GM19324 (cell line): ENCODE measurements around the gene PIM2.

ENCODE experiments used
- ATAC-seq: cut with Tn5 transposase; IDR thresholded peaks from one replicate; pipeline ENCODE4 v1.9.1; 2021; ENCODE audit warnings: mild to moderate bottlenecking, moderate library complexity; ENCODE audit not compliant: unreplicated experiment, low FRiP score

Gene PIM2

GRCh38 chrX:48909703-48910294 lies 9.0 kb downstream of the PIM2 start:
- no peak for ATAC-seq

- no peak for ATAC-seq
These were observed 10.2 kb downstream of the PIM2 start for GRCh38 chrX:48908600-48908999.

GRCh38 chrX:48905090-48905790 lies 13.6 kb downstream of the PIM2 start:
- ATAC-seq, result no peak

DNA sequence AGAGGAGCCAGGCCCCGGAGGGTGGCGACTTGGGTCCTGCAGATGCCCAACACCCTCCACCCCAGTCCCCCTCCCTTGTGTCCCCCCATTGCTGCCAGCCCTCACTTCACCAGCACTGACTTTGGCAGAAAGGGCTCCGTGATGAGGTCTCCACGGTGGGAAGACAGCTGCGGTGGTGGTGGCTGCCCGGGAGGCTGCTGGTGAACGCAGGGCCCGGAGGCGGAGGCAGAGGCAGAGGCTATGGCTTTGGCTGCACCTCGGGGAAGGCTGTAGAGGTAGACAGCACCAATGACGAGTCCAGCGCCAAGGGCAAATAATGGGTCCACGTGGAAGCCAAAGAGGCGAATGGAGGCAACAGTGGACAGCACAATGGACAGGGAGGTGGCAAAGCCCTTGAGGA lies 14.2 kb downstream of the PIM2 start:
- no peak for ATAC-seq

DNA sequence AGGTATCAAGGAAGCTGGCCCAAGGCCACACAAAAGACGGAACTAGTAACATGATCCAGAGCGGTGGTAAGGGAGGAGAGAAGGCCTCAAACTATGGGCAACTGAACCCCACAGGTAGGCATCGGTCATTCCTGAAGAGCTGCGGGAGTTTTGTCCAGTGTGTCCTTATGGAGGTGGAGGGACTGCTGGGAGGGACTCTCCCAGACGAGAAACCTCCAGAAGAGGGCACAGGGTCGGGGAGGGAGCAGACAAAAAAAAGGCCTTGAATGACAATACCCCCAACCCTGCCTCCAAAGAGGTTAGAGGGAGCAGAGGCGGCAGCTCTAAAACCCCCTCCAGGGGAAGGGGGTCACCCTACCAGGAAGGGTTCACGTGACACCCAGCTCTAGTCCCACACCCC lies 14.6 kb downstream of the PIM2 start:
- ATAC-seq, result no peak

- ATAC-seq, result no peak
These were observed 15.5 kb downstream of the PIM2 start for GRCh38 chrX:48903290-48903689.

- ATAC-seq, result no peak
These were observed 16.0 kb downstream of the PIM2 start for GRCh38 chrX:48902776-48903175.

DNA sequence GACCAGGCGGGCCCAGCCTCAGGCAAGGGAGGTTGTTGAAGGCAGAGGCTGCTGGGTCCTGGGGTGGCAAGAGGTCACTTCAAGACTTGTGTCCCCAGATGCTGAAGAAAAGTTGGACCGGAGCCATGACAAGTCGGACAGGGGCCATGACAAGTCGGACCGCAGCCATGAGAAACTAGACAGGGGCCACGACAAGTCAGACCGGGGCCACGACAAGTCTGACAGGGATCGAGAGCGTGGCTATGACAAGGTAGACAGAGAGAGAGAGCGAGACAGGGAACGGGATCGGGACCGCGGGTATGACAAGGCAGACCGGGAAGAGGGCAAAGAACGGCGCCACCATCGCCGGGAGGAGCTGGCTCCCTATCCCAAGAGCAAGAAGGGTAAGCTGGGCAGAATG lies 16.7 kb downstream of the PIM2 start:
- ATAC-seq, result no peak

DNA sequence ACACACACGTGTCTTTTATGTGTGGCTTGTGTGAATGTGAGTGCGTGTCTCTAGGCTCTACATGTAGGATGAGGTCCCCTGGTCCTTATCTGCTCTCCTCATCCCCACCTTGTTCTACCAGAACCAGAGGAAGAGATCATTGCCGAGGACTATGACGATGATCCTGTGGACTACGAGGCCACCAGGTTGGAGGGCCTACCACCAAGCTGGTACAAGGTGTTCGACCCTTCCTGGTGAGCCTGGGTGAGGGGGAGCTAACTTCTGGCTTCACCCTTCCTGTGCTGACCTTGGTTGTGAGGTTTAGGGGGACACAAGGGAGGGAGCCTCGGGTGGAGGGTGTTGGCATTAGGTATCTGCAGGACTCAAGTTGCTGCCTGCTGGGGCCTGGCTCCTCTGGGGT lies 17.8 kb downstream of the PIM2 start:
- no peak for ATAC-seq

GRCh38 chrX:48899078-48899410 lies 19.8 kb downstream of the PIM2 start:
- no peak for ATAC-seq

DNA sequence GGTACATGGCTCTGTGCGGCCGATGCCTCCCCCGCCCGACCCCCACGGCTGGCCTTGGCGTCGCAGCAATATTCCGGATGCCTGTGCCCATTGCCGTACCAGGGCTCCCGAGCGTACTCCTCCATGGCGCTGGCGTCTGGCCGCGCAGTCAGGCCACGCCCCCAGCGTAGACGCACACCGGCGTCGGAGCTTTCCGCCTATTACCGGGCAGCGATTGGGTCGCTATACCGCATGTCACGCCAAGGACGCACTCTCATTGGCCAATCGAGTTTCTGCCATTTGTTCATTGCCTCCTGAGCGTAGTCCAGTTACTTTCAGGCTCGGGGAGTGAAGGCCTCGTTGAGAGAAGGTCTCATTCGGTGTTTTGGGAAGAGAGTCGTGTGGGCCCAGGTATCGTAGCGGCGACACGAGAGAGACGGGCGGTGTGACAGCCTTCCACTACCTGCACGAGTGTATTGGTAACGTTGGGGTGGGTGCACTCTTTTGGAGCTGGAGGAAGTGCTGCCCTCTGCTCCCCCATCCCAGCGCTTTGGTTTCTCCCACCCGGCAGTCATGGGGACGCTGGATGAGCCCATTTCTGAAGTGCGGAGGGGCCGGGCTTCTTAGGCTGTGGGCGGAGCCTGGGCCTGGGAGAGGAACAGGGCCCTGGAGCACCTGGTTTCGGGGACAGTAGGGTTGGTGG lies 21.1 kb downstream of the PIM2 start, which contains the start of the genes PQBP1 and TIMM17B:
PQBP1 (plus strand) TSS at position 306 of the 682 bp plus-strand sequence. CDS start 580 bp downstream, outside the sequence.
TIMM17B (minus strand) TSS at position 144 of the 682 bp plus-strand sequence; CDS start at position 125, 19 bp downstream.
- peak; percentile 81 for ATAC-seq

- peak; percentile 22 for ATAC-seq
These were observed 21.6 kb downstream of the PIM2 start for GRCh38 chrX:48897157-48897624.

DNA sequence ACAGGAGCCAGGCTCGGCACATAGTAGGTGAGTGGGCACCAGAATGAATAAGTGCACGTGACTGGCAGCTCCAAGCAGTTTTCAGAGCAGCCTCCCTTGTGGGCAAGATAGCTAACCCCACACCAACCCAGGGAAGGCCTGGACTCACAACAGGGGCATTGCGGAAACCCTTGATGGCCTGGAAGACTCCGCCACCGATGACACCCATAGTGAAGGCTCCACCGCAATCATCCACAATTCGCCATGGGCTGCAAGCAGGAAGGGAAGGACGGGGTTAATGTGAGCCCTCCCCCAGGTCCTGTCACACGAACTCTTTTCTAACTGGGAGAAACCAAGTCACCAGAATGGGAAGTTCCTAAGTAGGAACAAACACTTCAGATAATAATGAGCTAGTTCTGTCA lies 22.2 kb downstream of the PIM2 start:
- ATAC-seq, result no peak

DNA sequence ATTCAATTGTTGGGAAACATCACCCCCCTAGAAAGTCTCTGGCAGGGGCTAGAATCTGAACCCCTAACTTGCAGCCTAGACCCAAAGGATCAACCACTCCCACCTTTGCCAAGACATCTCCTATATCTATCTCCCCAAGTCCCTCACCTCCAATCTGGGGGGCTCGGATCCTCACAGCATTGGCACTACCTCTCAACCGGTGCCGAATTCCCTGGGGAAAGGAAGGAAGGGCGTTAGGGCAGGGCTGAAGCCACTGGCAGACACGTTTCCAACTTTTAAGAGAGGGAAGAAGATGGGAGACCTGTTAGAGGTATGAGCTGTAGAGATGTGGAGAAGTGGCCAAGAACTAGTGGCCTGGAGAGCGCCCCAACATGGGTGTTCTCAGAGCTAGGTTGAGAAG lies 23.9 kb downstream of the PIM2 start:
- ATAC-seq, result no peak

GRCh38 chrX:48893556-48894348 lies 25.1 kb downstream of the PIM2 start:
- ATAC-seq, result no peak

- ATAC-seq, result no peak
These were observed 25.9 kb downstream of the PIM2 start for GRCh38 chrX:48892896-48893295.

DNA sequence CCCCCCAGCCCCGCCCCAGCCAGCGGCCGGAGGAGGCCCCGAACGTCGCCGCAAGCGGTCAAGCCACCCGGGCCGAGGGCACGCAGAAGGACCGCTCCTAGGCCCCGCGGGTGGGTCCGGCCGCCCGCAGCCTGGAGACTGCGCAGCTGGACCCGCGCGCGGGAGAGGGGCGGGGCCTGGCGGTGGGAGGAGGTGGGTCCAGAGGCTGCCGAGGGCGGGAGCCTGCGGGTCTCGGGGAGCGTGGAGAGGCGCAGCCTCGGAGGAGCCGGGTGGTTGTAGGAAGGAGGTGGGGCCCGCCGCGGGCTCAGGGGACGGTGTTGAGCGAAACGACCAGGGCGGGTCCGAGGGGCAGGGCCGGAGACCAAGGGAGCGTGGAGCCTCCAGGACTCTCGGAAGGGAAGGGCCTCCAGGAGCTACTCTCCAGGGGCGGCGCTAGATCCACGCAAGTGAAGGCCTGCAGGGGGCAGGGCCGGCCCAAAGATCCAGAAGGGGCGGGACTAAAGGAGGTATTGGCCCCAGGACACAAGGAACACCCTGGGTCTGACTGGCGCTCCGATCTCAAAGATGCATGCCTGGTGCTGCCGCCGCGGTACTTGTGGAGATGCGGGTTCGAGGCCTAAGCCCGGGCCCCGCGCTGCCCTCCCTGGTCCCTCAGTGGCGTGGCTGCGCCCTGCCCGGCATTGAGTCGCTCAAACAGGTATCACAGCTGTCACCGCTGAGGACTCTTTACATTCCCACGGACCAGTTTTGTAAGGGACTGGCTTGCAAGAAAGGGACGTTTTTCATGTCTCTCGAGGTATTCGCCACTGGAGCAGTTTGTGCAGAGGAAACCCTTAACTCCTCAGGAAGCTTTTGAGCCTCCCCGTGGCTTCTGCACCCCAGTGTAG lies 27.2 kb downstream of the PIM2 start:
- peak; percentile 76 for ATAC-seq

GRCh38 chrX:48890934-48891401 lies 27.9 kb downstream of the PIM2 start:
- ATAC-seq, result peak; percentile 44

GRCh38 chrX:48890296-48890925 lies 28.4 kb downstream of the PIM2 start:
- ATAC-seq, result no peak
